GM04503 (cell line): ENCODE measurements around the gene PLXNB2.

Source experiments
- DNase-seq: peaks from one replicate; pipeline ENCODE4 v3.0.0-alpha.2; 2012; ENCODE audit warnings: low read depth

Gene PLXNB2

GRCh38 chr22:50312371-50312770 is 4.9 kb upstream of the PLXNB2 start:
- DNase-seq: no peak

- DNase-seq: no peak
Measured at GRCh38 chr22:50311606-50312351, 4.3 kb upstream of the PLXNB2 start.

- DNase-seq: no peak
Measured at GRCh38 chr22:50310949-50311444, 3.6 kb upstream of the PLXNB2 start.

- no peak for DNase-seq
Measured at GRCh38 chr22:50310031-50310722, 2.7 kb upstream of the PLXNB2 start.

- DNase-seq: no peak
Measured at GRCh38 chr22:50309601-50309991, 2.1 kb upstream of the PLXNB2 start.

- DNase-seq: no peak
Measured at GRCh38 chr22:50308986-50309600, 1.6 kb upstream of the PLXNB2 start.

- DNase-seq: no peak
Measured at GRCh38 chr22:50308597-50308935, 1.1 kb upstream of the PLXNB2 start.

GRCh38 chr22:50307890-50308596 is 597 bp upstream of the PLXNB2 start:
- no peak for DNase-seq

- DNase-seq: peak; percentile 88
Measured at GRCh38 chr22:50305923-50306566, 1.4 kb downstream of the PLXNB2 start.

GRCh38 chr22:50305393-50305922 is 2.0 kb downstream of the PLXNB2 start:
- DNase-seq: no peak

GRCh38 chr22:50304528-50305392 is 2.7 kb downstream of the PLXNB2 start:
- no peak for DNase-seq

GRCh38 chr22:50303848-50304527 is 3.5 kb downstream of the PLXNB2 start:
- DNase-seq: no peak

- no peak for DNase-seq
Measured at GRCh38 chr22:50303515-50303847, 4.0 kb downstream of the PLXNB2 start.

GRCh38 chr22:50302564-50302963 is 4.9 kb downstream of the PLXNB2 start:
- DNase-seq: no peak

GRCh38 chr22:50302041-50302541 is 5.4 kb downstream of the PLXNB2 start:
- DNase-seq: no peak

- DNase-seq: no peak
Measured at GRCh38 chr22:50301581-50301991, 5.9 kb downstream of the PLXNB2 start.

GRCh38 chr22:50300620-50301257 is 6.7 kb downstream of the PLXNB2 start:
- DNase-seq: no peak

- DNase-seq: no peak
Measured at GRCh38 chr22:50299785-50300619, 7.4 kb downstream of the PLXNB2 start.
